DMS 273 (cell line): ENCODE data around the gene ADK.
A peak's percentile ranks its signal among the peaks of the same experiment; 100 is the strongest.
"Not testable (repeated sequence)": the region's sequence is repeated elsewhere in the genome, so short reads cannot be mapped to it uniquely, and the experiment has no call there.

Experiments
- DNase-seq: peaks from one replicate; lab custom pipeline; 2025; ENCODE audit not compliant: unreplicated experiment; lab: John Stamatoyannopoulos, UW

The ADK gene

GRCh38 chr10:74140553-74140952 lies 10.5 kb upstream of the ADK start:
- DNase-seq, result no peak

GRCh38 chr10:74145133-74145532 lies 5.9 kb upstream of the ADK start:
- DNase-seq, result no peak

- not testable (repeated sequence) for DNase-seq
These were observed 4.0 kb upstream of the ADK start for GRCh38 chr10:74146980-74147379.

GRCh38 chr10:74150204-74150989 lies 624 bp upstream of the ADK start, which contains the start of gene AP3M1:
AP3M1 (minus strand) TSS chr10:74150828; CDS start chr10:74138379, 12,449 bp downstream.
- DNase-seq, result peak; percentile 95

- DNase-seq, result peak; percentile 44
These were observed 1.1 kb downstream of the ADK start for GRCh38 chr10:74151879-74152722.

GRCh38 chr10:74153123-74153522 lies 2.1 kb downstream of the ADK start:
- peak; percentile 61 for DNase-seq

GRCh38 chr10:74153676-74154075 lies 2.7 kb downstream of the ADK start:
- DNase-seq, result no peak

GRCh38 chr10:74156919-74157289 lies 5.9 kb downstream of the ADK start:
- peak; percentile 79 for DNase-seq

- no peak for DNase-seq
These were observed 9.0 kb downstream of the ADK start for GRCh38 chr10:74160013-74160412.

GRCh38 chr10:74163319-74164068 lies 12.5 kb downstream of the ADK start:
- no peak for DNase-seq

- no peak for DNase-seq
These were observed 13.9 kb downstream of the ADK start for GRCh38 chr10:74164716-74165529.

GRCh38 chr10:74165530-74165901 lies 14.5 kb downstream of the ADK start:
- DNase-seq, result no peak

- DNase-seq, result no peak
These were observed 16.4 kb downstream of the ADK start for GRCh38 chr10:74167443-74167842.

- no peak for DNase-seq
These were observed 20.6 kb downstream of the ADK start for GRCh38 chr10:74171625-74172024.

- DNase-seq, result no peak
These were observed 23.5 kb downstream of the ADK start for GRCh38 chr10:74174521-74174920.

- DNase-seq, result no peak
These were observed 24.7 kb downstream of the ADK start for GRCh38 chr10:74175510-74176379.

GRCh38 chr10:74176380-74177139 lies 25.5 kb downstream of the ADK start:
- DNase-seq, result peak; percentile 96

- DNase-seq, result peak; percentile 51
These were observed 26.2 kb downstream of the ADK start for GRCh38 chr10:74177140-74177677.
